ENCODE data around the gene CYCS. TPM values are rescaled to one million over a fixed set of nuclear protein-coding genes. Genes with fewer than 3 reads are reported as not detected.
"Not testable (repeated sequence)": the region's sequence is repeated elsewhere in the genome, so short reads cannot be mapped to it uniquely, and the experiment has no call there.

Gene CYCS
- total RNA-seq, 6 experiments from 2014 or later, result 113 to 142 (median 130) TPM

GRCh38 chr7:25084821-25085220 is 40.2 kb downstream of the CYCS start:
- Mint-ChIP-seq H3K4me1 (ENCODE audit: low read depth) (peaks cover 14% of the 10 kb centered on the region), H3K9me3 (peaks cover 3% of the 10 kb centered on the region; the same call in 1 of the 2 replicates), H3K36me3 (ENCODE audit: low read depth) (peaks cover 3% of the 10 kb centered on the region), H3K27me3 (ENCODE audit: insufficient read depth) (no peaks in the 10 kb centered on the region; the same call in 1 of the 2 replicates), H3K4me3 (no peak overlapping the region), H3K27ac (no peak overlapping the region)
- no peak for TF ChIP-seq CTCF (IDR thresholded peaks at IDR 0.05)
- no peak for DNase-seq

- Mint-ChIP-seq H3K4me3 (no peak overlapping the region), H3K27me3 (ENCODE audit: insufficient read depth) (no peaks in the 10 kb centered on the region; the same call in 1 of the 2 replicates), H3K27ac (no peak overlapping the region), H3K9me3 (peaks cover 3% of the 10 kb centered on the region; the same call in 1 of the 2 replicates), H3K4me1 (ENCODE audit: low read depth) (peaks cover 24% of the 10 kb centered on the region), H3K36me3 (ENCODE audit: low read depth) (peaks cover 3% of the 10 kb centered on the region)
- no peak for TF ChIP-seq CTCF (IDR thresholded peaks at IDR 0.05)
- DNase-seq, result no peak
Measured at GRCh38 chr7:25083201-25083600, 41.9 kb downstream of the CYCS start.

- H3K4me1 Mint-ChIP-seq (ENCODE audit: low read depth), result peaks cover 29% of the 10 kb centered on the region
- H3K27me3 Mint-ChIP-seq (ENCODE audit: insufficient read depth); H3K36me3 Mint-ChIP-seq (ENCODE audit: low read depth); H3K9me3 Mint-ChIP-seq; DNase-seq; H3K27ac Mint-ChIP-seq; H3K4me3 Mint-ChIP-seq: not testable (repeated sequence)
Measured at GRCh38 chr7:25082041-25082440, 43.0 kb downstream of the CYCS start.

GRCh38 chr7:25077096-25077495 is 48.0 kb downstream of the CYCS start:
- peaks cover 29% of the 10 kb centered on the region for H3K4me1 Mint-ChIP-seq (ENCODE audit: low read depth)
- H3K36me3 Mint-ChIP-seq (ENCODE audit: low read depth), result no peaks in the 10 kb centered on the region
- no peaks in the 10 kb centered on the region for H3K9me3 Mint-ChIP-seq
- H3K27me3 Mint-ChIP-seq (ENCODE audit: insufficient read depth), result no peaks in the 10 kb centered on the region
- no peak overlapping the region for H3K4me3 Mint-ChIP-seq
- no peak overlapping the region for H3K27ac Mint-ChIP-seq
- DNase-seq, result no peak
- TF ChIP-seq CTCF (IDR thresholded peaks at IDR 0.05), result no peak

- DNase-seq, result no peak
- no peak for TF ChIP-seq CTCF (IDR thresholded peaks at IDR 0.05)
- Mint-ChIP-seq H3K4me1 (ENCODE audit: low read depth) (peaks cover 30% of the 10 kb centered on the region), H3K27ac (no peak overlapping the region), H3K36me3 (ENCODE audit: low read depth) (no peaks in the 10 kb centered on the region), H3K27me3 (ENCODE audit: insufficient read depth) (no peaks in the 10 kb centered on the region), H3K9me3 (no peaks in the 10 kb centered on the region), H3K4me3 (no peak overlapping the region)
Measured at GRCh38 chr7:25075459-25075858, 49.6 kb downstream of the CYCS start.

GRCh38 chr7:25073451-25073850 is 51.6 kb downstream of the CYCS start:
- Mint-ChIP-seq H3K36me3 (ENCODE audit: low read depth) (no peaks in the 10 kb centered on the region), H3K4me3 (no peak overlapping the region), H3K27me3 (ENCODE audit: insufficient read depth) (no peaks in the 10 kb centered on the region), H3K9me3 (no peaks in the 10 kb centered on the region), H3K27ac (peak overlapping the region; percentile 69), H3K4me1 (ENCODE audit: low read depth) (peaks cover 43% of the 10 kb centered on the region)
- peak; percentile 89 for DNase-seq
- no peak for TF ChIP-seq CTCF (IDR thresholded peaks at IDR 0.05)

Other genes with a start within 250 kb of the CYCS start
- 10 to 100 TPM; 49.7 to 68.8 (median 63.2) TPM for gene OSBPL3, start 145.1 kb downstream of the CYCS start, total RNA-seq (2021; fragmentation: NEBNext Ultra II Directional; extraction: Animal tissue kit (Norgen Biotek cat#: 25700))
- gene NPVF, start 103.2 kb upstream of the CYCS start, total RNA-seq (2021; fragmentation: NEBNext Ultra II Directional; extraction: Animal tissue kit (Norgen Biotek cat#: 25700)), result not detected